ENCODE results near the gene PCK1.

Gene PCK1

DNA sequence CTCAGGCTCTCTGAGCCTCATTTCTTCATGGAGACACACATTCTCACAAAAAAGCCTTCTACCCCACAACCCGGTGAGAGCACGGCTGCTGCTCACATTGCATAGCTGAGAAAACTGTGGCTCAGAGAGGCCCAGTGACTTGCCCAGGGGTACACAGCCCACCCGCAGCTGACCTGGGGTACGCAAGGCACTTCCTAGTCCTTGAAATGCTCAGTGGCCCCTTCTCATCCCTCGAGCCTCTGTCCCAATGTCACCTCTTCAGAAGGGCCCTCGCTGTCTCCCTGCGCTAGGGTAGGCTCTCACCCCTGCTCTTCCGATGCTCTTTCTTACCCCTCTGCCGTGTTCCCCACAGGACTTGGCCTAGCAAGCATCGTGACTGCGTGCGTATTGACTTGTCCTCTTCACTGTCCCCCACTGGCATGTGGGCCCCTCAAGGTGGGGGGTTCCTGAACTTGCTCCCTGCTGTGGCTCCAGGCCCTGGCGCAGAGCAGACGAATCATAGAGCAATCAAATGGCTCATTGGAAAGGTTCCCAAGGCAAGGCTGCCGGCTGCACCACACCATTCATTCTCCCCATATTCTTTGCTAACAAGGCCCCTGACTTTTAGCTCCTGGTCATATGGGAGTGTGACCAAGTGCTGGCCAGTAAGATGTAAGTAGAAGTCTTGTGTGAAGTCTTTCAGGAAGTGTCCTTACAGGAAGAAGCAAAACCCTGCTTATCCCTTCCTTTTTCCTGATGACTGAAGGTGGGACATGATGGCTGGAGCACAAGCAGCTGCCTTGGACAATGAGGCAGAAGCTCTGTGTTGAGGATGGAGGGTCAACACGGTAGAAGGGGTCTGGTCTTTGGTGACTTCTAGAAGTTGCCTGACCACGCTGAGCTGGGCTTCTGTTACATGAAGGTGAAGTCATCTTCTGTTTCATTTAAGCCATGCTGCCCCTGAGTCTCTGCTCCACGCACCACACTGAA is 22.7 kb downstream of the PCK1 start:
- no peak for DNase-seq
- in situ Hi-C loops (cut with MboI; ENCODE audit: low pct_unique_long_range_greater_than_20kb, low sequenced_read_pairs), result no loop called here

DNA sequence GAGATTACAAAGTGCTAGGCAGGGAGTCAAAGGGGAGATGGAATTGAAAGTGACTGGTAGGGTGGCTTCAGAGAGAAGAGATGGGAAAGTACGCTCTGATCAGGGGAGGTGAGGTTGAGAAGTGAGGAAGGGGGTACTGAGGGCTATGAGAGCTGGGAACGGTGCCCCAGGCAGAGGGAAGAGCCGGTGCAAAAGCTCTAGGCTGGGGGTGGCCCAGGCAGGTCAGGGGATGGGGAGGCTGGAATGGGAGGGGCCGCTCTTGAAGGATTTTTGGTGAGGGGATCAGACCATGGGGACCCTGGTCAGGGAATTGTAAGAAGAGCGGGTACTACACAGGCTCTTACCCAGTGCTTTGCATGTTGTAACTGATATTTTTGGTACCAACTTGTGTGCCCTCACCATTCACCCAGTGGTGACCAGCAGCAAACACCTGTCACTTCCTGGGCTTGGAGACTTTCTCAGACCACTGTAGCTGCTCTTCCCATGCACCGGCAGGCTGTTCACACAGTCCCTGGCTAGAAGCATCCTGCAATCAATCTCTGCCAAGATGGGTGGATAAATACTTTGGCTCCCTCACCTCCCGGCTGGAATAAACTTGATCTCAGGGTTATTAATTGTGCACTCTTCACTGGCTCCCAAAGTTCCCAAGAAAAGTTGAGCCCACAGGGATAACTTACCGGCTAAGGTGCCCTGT is 24.0 kb downstream of the PCK1 start:
- no peak for DNase-seq
- in situ Hi-C loops (cut with MboI; ENCODE audit: low pct_unique_long_range_greater_than_20kb, low sequenced_read_pairs), result no loop called here

DNA sequence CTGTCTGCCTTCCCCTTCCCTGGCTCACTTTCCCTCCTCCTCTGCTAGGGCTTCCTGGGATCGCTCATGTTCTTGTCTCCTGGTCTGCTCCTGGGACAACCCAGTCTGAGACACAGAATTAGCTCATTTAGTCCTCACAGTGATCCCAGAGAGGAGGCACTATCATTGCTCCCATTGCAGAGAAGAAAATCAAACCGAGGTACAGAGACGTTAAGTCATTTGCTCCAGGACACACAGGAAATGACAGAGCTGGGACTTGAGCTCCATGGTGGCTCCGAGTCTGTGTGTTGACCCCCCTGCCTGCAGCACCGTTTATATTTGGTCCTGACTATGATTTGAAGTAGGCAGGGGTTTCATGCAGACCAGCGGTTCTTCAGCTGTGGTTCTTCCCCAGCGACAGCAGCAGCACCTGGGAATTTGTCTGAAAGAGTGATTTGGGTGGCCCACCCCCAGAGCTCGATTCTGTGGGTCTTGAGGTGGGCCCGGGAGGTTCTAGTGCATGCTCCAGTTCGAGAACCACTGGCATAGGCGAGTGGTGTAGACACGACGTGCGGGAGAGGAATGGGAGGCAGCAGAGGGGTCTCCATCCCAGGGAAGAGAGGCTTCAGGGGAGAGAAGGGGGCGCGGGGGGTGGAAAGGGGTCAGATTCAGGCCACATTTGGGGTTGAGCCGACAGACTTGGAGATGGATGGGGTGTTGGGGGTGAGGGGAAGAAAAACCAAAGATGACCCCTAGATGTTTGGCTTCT is 24.7 kb downstream of the PCK1 start:
- DNase-seq, result no peak
- in situ Hi-C loops (cut with MboI; ENCODE audit: low pct_unique_long_range_greater_than_20kb, low sequenced_read_pairs), result no loop called here

DNA sequence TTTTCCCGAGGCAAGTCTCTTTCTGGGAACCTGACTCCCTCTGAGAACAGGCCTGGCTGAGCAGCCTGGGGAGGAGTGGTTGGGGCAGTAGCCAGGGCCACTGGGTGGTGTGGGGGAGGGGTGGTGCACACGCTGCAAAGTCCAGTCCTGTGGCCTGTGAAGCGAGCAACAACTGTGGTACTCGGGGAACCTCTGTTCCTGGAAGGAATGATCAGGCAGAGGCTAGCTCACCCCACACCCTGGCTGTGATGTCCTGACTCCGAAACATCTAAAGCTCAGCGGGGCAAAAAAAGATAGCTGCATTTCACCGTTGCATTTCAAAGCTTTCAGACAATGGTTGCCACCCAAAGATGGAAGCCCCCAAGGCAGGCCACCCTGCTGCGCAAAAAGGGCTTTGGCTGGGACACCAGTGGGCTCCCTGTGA is 25.5 kb downstream of the PCK1 start:
- no peak for DNase-seq
- in situ Hi-C loops (cut with MboI; ENCODE audit: low pct_unique_long_range_greater_than_20kb, low sequenced_read_pairs), result no loop called here

DNA sequence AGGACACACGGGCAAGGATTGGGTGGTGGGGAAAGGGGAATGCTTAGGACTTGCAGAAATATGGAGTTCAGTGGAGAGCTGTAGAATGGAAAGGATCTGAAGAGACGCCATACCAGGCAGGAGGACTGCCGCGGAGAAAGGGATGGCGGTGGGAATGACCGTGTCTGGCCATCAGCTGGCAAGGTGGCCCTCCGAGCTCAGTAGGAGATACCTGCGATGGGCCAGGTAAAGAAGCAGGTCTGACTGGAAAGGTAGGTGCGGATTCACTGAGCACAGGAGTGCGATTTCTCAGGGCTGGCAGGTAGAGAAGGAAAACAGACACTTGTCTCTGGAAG is 26.0 kb downstream of the PCK1 start:
- in situ Hi-C loops (cut with MboI; ENCODE audit: low pct_unique_long_range_greater_than_20kb, low sequenced_read_pairs), result no loop called here
- no peak for DNase-seq

DNA sequence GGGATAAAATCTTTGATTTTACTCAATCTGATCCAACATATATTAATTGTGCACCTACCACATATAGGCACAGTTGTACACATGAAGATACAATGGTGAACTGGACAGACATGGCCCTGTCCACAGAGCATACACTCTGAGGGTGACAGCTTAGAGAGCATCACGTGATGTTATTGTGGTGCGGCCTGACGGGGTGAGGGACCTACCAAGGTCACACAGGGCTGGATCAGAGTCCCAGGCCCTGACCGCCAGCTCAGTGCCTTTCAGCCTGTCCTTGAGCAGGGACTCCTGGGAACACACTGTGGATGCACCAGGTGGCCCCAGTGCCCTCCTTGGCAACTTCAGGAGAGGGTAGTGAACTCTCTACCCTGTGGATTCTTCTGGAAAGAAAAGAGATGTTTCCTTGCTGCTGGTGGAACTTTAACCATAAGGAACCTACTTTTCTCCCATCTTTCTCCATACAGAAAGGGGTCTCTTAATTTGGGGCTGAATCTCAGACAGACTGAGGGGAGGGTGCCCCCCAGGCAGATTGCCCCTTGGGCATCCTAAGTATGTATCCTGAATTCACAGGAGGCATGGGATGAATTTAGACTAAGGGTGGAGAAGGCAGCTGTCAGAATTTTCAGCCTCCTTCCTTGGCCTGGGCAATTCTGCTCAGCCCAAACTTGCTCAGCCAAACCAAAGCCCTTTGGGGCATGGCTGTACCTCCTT is 26.5 kb downstream of the PCK1 start:
- DNase-seq, result no peak
- in situ Hi-C loops (cut with MboI; ENCODE audit: low pct_unique_long_range_greater_than_20kb, low sequenced_read_pairs), result no loop called here

DNA sequence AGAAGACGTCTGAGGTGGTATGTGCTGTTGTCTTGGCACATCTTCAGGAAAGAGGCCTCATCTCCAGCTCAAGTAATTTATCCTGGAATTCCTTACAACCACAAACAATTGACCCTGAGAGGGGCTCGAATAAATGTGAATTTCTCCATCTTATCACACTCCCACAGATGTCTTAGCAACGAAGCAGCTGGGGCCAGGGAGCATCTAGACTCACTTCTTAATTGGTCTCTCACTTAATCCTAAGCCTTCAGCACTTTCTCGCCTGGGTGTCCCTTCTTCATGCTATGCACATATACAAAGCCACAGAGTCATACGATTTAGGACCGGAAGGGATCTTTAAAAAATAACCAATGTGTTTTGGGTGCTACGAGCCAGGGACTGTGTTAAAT is 27.1 kb downstream of the PCK1 start:
- no peak for DNase-seq
- in situ Hi-C loops (cut with MboI; ENCODE audit: low pct_unique_long_range_greater_than_20kb, low sequenced_read_pairs), result no loop called here

DNA sequence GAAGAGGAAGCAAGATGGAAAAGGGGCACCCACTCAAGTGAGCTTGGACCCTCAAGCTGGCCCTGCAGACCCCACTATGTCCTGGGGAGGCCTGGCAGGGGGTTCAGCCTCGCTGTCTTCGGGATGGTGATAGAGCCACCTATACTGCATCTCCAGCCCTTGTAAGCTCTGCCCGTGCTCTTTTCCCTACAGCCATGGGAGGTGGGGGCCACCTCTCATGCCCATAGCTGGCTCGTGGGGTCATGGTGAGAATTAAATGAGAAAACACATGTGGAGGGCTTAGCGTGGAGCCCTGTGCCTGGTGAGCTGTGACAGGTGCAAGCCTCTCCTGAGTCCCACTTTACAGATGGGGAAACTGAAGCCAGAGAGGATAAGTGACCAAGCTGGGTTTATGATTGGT is 27.7 kb downstream of the PCK1 start:
- in situ Hi-C loops (cut with MboI; ENCODE audit: low pct_unique_long_range_greater_than_20kb, low sequenced_read_pairs), result no loop called here
- no peak for DNase-seq

DNA sequence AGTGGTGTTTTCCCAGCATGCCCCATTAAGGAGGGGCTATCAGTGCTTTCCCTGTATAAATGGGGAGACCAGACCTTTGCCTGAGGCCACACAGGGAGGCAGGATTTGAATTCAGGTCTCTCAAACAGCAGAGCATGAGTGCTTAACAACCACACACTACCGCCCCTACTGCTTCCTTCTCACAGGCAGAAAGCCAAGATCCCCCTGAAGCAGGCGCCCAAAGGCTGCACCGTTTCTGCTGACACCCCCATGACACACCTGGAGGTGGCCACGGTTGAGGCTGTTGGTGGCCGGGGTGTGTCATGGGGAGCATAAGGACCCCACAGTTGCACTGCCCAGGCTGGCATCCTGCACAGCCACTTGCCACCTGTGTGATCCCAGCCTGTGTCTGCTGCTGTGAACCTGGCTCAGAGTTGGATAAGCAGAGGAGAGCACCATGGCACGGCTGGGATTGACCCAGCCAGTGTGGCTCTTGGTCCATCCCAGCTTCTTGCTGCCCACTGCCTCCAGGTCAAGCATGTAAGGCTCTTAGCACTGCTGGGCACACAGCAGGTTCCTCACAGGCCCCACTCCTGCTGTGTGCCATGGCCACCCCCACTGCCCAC is 28.3 kb downstream of the PCK1 start:
- in situ Hi-C loops (cut with MboI; ENCODE audit: low pct_unique_long_range_greater_than_20kb, low sequenced_read_pairs), result no loop called here
- DNase-seq, result no peak

DNA sequence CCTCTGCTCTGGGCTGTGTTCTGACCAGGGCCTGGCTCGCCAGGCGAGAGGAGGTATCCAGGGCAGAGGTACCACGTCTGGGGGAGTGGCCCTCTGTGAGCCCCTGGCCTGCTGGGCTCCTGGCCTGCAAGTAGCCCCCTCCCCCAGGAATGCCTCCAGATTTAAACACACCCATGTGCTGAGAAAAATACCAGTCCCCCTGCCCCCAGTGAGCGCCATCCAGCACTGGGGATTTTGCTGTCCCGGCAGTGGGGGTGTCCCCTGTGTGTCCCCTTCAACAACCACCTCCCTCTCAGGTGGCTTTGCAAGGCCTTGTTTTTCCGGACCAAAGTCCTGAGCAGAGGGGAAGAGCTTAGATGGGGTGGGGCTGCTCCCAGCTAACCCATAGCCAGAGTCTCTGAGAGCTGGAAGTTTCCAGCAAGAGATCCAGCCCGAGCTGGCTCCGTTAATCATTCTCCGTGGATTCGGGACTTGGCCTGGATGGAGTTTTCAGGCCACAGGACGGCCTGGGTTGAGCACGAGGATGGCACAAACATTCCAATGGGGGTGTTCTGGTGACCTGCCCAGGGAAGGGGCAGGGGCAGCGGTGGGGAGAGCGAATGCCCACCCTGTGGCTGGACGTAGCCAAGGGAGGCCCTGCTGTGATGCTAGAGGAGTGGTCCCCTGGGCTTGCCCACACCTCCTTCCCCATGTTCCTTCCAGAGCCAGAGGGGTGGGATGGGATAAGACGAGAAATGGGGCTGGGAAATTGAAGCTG is 29.0 kb downstream of the PCK1 start:
- in situ Hi-C loops (cut with MboI; ENCODE audit: low pct_unique_long_range_greater_than_20kb, low sequenced_read_pairs), result loop anchor here (5.0 kb wide), 1 partner anchor 68 kb away; no protein-coding TSS in a partner anchor
- no peak for DNase-seq

DNA sequence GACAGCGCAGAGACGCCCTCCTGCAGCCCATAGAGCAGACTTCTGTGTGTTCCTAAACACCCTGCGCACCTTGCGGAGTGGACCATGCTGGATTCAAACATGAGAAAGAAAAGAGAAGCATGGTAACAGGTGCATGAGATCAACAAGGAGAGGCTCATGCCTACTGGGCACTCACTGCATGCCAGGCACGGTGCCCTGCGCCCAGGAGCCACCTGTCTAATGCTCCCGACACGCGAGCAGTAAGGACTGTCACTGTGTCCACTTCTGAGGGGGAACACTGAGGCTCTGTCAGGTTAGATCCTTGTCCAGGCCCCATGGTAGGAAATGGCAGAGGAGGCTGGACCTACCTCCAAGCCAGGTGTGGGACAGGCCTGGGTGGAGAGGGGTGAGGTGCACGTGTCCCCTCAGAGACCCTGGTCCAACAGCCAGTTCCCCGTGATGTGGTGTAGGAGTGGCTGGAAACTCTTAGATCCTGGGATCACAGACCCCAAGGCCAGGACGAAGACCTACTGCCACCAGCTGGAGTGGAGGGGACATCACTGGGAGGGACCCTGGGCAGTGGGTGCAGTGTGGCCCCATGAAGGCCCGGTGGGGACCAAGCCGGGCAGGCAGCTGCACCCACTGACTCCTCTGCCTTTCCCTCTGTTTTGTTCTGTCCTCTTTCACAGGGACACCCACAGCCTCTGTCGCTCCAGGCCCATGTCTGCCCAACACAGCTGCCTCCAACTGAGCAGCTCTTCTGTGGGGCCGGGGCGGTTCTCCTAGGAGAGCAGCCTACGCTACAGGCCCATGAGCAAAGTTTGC is 29.8 kb downstream of the PCK1 start:
- in situ Hi-C loops (cut with MboI; ENCODE audit: low pct_unique_long_range_greater_than_20kb, low sequenced_read_pairs), result loop anchor here (5.0 kb wide), 1 partner anchor 68 kb away; no protein-coding TSS in a partner anchor
- no peak for DNase-seq

DNA sequence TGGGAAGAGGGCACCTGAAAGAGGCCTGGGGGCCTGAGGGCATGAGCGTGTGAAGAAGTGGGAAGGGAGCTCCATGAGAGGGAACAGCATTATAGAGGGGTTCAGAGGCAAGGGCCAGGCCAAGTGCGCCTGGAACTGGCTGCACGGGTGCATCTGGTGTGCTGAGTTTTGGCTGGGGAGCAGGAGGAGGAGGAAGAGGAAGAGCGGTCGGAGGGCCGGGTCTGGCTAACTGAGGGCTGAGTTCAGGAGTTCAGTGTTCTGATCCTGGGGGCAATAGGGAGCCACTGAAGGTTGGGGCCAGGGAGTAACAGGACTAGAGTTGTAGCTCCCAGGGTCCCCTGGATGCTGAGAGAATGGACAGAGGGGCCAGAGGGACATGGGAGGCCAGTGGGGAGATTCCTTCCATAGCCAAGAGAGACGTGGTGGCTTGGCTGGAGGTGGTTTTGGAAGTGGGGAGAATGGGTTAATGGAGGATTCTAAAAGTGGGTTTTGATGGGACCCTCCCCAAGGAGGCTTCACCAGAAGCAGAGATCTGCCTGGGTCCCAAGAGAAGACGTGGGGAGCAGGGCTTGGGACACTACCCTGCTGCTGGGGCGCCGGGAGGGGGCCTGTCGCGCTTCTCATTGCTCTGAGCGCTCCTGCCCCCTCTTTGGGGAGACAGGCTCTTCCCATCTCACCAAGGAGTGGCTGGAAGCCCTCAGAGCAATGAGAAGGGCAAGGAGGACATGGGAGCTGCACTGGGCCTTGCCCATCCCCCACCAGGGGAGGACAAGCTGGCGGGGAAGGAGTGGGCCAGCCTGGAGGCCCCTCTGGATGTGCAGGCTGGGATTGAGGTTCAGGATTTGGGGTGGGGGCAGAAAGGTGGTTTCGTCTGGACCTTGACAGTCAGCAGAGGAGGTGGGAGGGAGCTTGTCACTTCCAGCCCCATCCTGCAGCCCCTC is 30.6 kb downstream of the PCK1 start:
- in situ Hi-C loops (cut with MboI; ENCODE audit: low pct_unique_long_range_greater_than_20kb, low sequenced_read_pairs), result loop anchor here (5.0 kb wide), 1 partner anchor 69 kb away; no protein-coding TSS in a partner anchor

DNA sequence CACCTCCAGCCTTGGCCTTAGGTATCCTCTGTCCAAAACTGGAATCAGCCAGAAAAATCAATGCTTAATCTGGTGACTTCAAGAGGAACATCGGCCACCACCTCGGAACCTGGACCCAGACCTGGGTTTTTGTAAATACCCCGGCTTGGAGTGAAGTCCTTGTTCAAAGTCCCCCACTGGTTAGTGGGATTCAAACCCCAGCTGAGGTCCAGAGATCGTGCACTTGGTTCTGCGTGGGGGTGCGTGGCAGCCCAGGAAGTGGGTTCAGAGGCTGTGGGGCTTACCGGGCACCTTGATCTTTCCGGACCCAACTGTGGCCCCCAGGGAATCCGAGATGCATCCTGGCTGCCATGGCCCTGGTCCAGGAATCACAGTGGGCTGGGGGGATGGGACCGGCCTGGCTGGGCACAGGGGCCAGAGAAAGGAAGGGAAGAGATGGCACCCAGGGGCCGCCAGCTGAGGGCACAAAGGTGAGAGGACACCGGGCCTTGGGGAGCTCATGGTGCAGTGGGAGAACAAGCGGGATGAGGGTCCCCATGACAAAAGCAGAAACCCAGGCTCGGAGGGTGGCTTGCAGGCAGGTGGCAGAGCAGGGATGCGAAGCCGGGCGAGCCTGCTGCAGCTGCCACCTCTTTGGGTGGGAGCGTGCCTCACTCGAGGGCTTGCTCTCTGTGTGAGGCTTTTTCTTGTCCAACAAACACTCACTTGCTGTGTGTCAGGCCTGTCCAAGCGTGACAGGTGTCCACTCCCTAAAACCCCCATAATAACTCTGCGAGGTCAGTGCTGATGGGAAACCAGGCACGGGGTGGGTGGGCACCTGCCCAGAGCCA is 31.6 kb downstream of the PCK1 start:
- DNase-seq, result no peak
- in situ Hi-C loops (cut with MboI; ENCODE audit: low pct_unique_long_range_greater_than_20kb, low sequenced_read_pairs), result loop anchor here (5.0 kb wide), 1 partner anchor 70 kb away; no protein-coding TSS in a partner anchor

More for the DNA sequence above, 30.6 kb downstream of the PCK1 start:
- no peak for DNase-seq

DNA sequence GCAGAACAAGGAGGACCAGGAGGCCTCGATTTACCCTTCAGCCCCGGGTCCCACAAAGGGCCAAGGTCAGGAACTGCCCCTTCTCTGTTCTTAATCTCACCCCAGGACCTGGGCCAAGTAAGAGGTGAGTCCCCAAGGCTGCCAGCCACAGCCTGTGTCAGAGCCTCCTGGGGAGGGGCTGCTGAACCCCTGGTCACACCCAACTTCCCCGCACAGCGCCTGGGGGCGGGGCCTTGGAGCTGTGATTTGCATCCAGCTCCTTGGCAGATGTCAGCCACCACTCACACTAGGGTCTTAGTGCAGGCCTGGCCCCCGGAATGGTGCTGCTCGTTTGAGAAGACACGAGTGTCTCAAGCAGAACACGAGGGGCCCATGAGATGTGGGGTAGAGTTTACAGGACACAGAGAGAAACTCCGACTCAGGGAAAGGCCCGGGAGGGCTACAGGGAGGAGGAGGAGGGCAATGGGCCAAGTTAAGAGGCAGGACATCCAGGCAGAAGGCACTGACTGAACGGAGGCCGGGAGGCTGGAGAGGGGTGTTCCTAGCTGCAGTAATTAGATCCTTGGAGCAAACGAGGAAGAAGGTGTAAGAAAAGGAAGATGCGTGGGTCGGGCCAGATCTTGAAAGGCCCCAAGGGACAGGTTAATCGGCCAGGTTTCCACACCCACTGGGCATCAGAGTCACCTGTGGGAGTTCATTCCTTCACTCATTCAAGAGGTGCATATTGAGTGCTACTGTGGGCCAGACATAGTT is 32.4 kb downstream of the PCK1 start:
- in situ Hi-C loops (cut with MboI; ENCODE audit: low pct_unique_long_range_greater_than_20kb, low sequenced_read_pairs), result loop anchor here (5.0 kb wide), 1 partner anchor 71 kb away; no protein-coding TSS in a partner anchor
- DNase-seq, result no peak

All from KBM-7 (cell line).